GM20431 (cell line): ENCODE results near the gene ARHGEF7.

ENCODE experiments used
- in situ Hi-C: fragments of 300-500 bp; cut with MseI, MboI; formaldehyde crosslinking; loops from one replicate; pipeline ENCODE4 v1.15.0; 2020; ENCODE audit warnings: low sequenced_read_pairs; ENCODE audit not compliant: unreplicated experiment

Gene ARHGEF7

GRCh38 chr13:111095911-111096501, 19.1 kb upstream of the ARHGEF7 start:
- in situ Hi-C loops, result no loop called here

GRCh38 chr13:111099290-111099689, 15.8 kb upstream of the ARHGEF7 start:
- in situ Hi-C loops, result no loop called here

- in situ Hi-C loops, result no loop called here
Observed at GRCh38 chr13:111110054-111110453, 5.1 kb upstream of the ARHGEF7 start.

GRCh38 chr13:111111376-111111937, 3.7 kb upstream of the ARHGEF7 start:
- in situ Hi-C loops, result no loop called here

GRCh38 chr13:111112196-111112595, 2.9 kb upstream of the ARHGEF7 start:
- in situ Hi-C loops, result no loop called here

GRCh38 chr13:111114362-111115060, 599 bp upstream of the ARHGEF7 start:
- in situ Hi-C loops, result no loop called here

- in situ Hi-C loops, result no loop called here
Observed at GRCh38 chr13:111115965-111116521, 933 bp downstream of the ARHGEF7 start.

- in situ Hi-C loops, result no loop called here
Observed at GRCh38 chr13:111116856-111117255, 1.7 kb downstream of the ARHGEF7 start.

GRCh38 chr13:111117289-111117688, 2.2 kb downstream of the ARHGEF7 start:
- in situ Hi-C loops, result no loop called here

GRCh38 chr13:111117961-111118360, 2.9 kb downstream of the ARHGEF7 start:
- in situ Hi-C loops, result no loop called here

- in situ Hi-C loops, result no loop called here
Observed at GRCh38 chr13:111118898-111119607, 3.9 kb downstream of the ARHGEF7 start.

- in situ Hi-C loops, result no loop called here
Observed at GRCh38 chr13:111119966-111120365, 4.9 kb downstream of the ARHGEF7 start.

GRCh38 chr13:111120422-111120821, 5.3 kb downstream of the ARHGEF7 start:
- in situ Hi-C loops, result no loop called here

- in situ Hi-C loops, result no loop called here
Observed at GRCh38 chr13:111120913-111121312, 5.8 kb downstream of the ARHGEF7 start.

- in situ Hi-C loops, result no loop called here
Observed at GRCh38 chr13:111121506-111121905, 6.4 kb downstream of the ARHGEF7 start.

- in situ Hi-C loops, result no loop called here
Observed at GRCh38 chr13:111122056-111122455, 6.9 kb downstream of the ARHGEF7 start.

- in situ Hi-C loops, result no loop called here
Observed at GRCh38 chr13:111122631-111123030, 7.5 kb downstream of the ARHGEF7 start.

- in situ Hi-C loops, result no loop called here
Observed at GRCh38 chr13:111123221-111123620, 8.1 kb downstream of the ARHGEF7 start.

GRCh38 chr13:111123649-111124048, 8.5 kb downstream of the ARHGEF7 start:
- in situ Hi-C loops, result no loop called here

GRCh38 chr13:111126509-111126908, 11.4 kb downstream of the ARHGEF7 start:
- in situ Hi-C loops, result no loop called here
